HL-60/S4 (cell line): ENCODE results near the gene NAV1.

Experiments
- in situ Hi-C: fragments of 300-500 bp; cut with MboI; formaldehyde crosslinking; loops from 2 replicates; pipeline ENCODE4 v1.14.3; 2022; ENCODE audit warnings: low sequenced_read_pairs

The NAV1 gene

DNA sequence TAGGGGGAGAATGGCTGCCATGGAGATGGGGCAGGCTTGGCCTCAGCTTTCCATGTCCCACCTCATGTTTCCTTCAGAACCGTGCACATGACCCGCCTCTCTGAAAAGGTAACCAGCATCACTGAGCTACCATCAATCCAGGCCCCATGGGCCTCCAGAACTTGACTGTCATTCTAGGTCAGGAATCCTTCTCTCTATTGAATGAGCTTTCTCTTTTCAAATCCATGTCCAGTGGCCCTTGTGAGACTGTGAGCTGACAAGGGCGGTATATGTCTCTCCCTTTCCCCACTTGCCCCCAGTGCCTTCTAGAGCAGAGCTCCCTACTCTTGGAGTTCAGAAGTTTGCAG is 36.4 kb upstream of the NAV1 start:
- in situ Hi-C loops = no loop called here

DNA sequence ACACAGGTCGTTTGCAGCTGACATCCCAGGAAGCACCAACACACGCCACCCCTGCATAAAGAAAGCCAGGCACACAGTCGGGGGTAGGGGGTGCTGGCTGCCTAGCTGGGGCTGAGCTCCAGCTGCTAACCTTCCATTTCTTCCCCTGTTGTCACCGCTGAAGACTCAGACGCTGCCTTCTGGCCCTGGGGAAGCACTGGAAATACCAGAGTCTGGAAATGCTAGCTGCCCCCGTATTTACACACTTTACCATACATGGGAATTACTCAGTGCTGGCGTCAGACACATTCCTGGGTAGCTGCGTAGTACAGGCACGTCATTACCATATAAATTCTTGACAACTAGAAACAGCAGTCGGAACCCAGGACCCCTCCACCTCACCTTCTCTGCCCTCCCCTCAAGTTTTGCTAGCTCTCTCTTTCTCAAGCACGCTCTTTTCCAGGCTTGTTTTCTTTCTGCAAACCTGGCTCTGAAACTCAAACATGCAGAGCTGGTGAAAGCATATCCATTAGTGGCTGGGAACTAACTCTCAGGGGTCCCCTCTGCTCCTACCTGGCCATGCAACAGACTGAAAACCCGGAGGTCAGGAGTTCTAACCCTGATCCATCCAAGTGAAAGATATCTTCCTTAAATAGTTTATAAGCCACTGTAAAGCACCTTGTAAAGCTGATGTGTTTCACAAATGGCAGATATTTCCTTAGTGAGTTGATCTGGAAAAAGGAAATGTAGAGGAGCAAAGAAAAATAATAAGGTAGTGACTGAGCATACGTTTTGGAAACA is 35.3 kb upstream of the NAV1 start:
- in situ Hi-C loops = no loop called here

DNA sequence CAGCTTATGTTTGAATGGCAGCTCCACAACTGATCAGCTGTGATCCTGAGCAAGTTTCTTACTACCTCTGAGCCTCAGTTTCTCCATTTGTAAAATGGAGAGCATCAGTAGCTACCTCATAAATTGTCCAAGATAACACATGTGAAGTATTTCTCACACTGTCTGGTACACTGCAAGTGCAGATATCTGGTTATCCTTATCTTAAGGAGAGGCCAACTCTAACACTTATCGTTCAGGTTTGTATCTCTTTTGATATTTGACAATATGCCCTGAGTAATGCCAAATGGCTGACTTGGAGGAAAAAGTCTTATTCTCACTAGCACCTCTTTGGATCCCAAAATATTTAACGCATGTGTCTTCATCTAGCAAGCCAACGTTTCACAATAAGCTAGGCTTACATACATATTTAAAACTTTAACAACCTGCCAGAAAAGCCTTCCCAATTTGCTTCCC is 34.7 kb upstream of the NAV1 start:
- in situ Hi-C loops = no loop called here

DNA sequence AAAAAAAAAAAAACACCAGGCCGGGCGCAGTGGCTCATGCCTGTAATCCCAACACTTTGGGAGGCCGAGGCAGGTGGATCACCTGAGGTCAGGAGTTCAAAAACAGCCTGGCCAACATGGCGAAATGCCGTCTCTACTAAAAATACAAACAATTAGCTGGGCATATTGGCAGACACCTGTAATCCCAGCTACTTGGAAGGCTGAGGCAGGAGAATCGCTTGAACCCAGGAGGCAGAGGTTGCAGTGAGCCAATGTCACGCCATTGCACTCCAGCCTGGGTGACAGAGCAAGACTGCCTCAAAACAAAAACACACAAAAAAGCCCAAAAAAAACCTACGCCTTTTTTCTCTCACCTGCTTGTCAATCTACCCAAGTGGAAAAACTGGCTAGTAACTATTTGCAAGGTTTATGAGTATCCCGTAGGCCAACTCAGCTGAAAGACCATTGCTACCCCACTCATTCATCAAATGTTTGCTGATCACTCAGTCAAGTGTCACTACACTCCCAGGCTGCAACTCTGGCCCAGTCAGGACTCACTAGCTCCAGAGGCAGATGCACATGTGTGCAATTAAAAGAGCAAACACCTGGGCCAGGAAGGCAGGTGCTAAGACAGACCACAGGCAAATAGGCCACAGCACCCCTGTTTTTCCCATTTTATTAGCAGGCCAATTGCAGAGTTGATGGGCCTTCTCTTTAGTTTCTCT is 34.0 kb upstream of the NAV1 start:
- in situ Hi-C loops = no loop called here

DNA sequence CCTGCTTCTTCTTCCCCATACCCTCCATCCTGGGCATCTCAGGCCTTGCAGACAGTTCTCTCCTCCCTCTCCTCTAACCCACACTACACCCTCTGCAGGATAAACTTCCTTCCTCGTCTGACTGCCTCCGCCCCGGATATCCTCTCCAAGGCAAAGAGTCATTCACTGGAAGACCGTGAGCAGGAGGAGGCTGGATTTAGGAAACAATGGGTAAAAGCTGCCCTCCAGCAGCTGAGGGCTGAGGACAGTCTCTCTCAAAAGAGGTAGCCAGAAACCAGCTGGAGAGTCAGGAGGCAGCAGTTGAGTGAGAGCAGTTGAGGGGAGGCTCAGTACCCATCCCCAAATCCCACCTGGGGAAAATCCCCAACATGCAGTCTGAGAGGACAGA is 33.4 kb upstream of the NAV1 start:
- in situ Hi-C loops = no loop called here

DNA sequence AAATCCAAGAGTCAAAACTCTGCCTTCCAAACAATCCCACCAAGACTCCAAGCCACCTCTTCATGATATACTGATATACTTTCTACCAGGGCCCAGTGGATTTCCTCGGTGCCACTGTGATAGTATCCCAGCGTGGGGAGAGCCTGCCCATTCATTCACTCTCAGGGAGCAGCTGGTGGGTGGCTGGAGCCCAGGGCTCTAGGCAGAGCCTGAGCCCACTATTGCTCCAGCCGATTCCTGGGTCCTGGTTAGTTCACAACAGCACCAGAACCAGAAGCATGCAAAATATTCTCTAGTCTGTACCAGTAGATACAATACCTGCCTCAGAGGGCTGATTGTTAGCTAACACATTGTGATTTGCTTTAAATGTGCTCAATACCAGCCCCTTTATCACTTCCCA is 32.8 kb upstream of the NAV1 start:
- in situ Hi-C loops = no loop called here

DNA sequence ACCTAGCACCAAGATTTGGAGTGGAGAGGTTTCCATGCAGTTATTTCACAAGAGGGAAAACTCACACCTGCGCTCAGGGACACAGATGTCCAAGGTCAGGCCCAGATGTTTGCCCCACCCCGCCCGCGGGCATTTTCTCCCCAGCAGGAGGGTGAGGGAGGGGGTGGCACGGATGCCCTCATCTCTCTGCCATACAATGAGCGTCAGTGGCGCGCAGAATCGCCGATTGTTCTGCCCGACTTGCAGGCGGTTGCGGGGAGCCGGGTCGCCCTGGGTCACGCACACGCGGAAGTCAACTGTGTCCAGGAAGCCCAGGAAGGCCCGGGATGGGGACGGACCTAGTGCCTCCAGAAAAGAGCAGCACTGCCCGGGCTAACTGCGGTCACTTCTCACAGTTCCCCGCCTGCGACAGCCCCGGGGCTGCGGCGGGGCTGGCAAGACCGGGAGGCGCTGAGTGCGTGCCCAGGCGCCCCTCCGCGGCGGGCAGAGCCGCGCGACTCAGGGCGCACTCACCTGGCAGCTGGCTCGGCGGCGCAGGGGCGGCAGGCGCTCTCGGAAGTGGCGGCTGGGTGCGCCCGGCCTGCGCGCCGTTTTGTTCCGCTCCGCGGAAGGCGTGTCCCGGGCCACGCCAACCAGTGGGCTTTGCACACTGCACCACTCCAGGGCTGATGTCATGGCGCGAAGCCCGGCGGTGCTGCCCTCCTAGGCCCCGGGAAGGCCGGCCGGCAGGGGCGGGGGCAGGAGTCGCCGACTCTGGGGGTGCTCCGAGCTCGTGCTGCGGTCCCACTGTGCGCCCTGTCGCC is 32.2 kb upstream of the NAV1 start, which contains the start of gene CSRP1:
TSS of gene CSRP1 (minus strand) at position 567 of the 803 bp plus-strand sequence. CDS start 10,820 bp downstream, outside the sequence.
- in situ Hi-C loops = no loop called here

DNA sequence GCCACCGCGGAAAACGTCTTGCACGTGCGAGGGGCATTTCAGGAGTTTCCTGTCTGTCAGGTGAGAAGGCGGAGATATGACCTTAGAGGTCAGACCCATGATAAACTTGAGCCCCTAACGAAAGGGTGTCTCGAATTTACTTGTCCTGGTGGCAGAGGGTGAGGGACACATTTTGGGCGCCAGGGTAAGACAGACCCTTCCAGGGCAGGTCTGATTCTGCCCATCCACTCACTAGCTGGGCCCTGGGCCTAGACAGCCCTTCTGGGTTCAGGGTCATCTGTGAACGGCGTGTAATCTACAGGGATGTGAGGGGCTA is 31.6 kb upstream of the NAV1 start:
- in situ Hi-C loops = no loop called here

DNA sequence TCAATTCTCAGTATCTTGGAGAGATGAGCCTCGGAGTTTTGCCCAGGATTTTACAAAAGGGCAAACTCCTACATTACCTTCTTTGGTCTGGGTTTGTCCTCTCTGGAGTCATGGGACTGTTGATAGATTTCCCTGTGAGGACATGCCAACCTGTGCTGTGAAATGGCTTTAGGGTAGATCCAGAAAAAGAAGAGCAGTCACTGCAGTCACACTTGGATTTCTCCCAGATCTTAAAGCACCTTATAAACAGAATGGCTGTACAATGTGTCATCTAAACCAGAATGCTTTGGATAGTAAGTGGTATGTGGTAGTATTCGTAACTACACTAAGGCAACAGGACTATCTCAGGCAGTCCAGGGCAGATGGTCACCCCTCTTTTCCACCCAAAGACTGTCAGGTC is 30.1 kb upstream of the NAV1 start:
- in situ Hi-C loops = no loop called here

DNA sequence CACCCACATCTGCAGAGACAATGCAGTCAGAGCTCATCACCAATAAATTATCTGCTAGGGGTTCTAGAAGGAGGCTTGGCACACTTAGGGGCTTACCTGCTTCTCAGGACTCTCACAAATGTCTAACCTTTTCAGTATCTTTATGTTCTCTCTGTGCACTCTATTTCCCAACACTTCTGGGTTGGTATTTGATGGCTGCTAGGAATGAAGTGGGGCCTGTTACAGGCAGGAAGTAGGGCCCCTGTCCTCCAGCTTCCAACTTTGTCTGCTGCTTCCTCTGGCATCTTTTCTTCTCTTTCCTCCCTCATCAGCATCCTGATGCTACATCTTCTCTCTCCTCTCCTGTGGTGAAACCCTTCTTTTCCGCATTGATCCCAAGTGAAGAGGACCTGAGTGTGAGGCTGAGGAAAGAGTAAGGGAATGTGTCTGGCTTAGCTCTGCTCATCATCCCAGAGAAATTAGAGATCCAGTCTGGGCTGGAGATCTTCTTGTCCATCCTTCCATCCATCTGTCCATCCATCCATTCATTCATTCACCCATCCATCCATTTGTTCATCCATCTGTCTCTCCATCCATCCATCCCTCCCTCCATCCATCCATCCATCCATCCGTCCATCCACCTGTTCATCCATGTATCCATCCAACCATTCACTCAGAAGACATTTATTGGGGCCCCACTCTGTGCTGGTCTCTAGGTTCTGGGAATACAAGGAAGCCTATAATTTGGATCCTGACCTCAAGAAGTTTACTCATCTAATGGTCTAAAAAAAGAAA is 29.1 kb upstream of the NAV1 start:
- in situ Hi-C loops = no loop called here

DNA sequence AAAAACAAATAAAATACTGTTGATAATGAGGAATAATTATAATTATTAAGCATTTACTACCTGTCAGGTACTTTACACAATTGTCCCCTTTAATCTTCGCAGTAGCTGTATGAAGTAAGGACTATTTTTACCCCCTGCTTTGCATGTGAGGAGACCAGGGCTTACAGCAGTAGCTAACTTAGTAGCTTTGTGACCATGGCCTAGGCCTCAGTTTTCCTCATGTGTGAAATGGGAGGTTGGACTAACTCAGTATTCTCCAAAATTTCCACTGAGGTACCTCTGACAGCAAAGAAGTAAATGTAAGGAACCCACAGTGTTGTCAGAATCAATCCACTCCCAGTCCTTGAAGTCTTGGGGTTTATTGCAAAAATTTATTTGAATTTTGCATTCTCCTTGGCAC is 28.2 kb upstream of the NAV1 start:
- in situ Hi-C loops = no loop called here

DNA sequence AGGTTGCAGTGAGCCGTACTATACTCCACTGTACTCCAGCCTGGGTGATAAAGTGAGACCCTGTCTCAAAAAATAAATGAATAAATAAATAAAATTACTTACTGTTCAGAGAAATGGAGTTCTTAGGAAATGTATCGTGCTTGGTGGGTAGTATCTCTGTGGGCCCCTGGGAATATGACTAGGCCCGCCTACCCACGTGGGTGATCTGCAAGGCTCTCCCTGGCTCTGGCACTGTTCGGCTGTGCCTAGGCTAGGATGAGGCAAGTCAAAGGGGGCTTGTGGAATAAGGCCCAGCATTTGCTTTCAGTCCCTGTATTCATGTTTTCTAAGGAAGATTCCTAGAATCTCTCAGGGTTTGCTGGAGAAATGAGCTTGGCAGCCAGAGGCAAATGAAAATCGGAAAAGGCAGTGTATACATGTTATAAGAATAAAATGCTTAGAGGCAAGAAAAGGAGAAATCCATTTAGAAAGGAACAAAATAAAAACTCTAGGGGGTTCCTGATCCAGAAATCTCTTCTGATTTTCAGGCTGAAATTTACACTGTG is 27.5 kb upstream of the NAV1 start:
- in situ Hi-C loops = no loop called here

DNA sequence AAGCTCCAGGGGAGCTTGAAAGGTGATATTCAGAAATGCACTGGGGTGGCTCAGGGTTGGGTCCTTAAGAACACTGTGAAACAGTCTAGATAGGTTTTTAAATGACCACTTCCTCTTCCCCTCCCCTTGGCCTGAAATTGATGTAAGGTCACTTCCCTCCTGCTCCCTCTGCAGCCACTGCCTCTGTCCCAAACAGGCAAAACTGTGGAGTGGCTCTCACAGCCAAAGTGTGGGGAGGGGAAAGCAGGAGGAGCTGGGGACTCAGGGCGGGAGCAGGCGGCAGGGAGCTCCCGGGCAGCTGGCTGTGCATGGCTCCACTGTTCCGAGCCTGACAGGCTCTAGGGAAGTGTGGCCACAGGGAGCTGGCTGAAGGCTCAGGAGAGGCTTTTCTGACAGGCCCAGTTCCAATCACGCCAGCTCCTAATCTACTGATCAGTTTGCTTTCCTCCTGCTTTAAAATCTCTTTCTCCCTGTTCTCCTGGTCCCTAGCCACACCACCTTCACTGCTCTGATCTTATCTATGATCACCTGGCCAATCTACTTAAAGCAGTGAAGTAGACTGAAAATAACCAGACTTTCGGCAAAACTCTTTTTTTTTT is 26.9 kb upstream of the NAV1 start:
- in situ Hi-C loops = no loop called here

DNA sequence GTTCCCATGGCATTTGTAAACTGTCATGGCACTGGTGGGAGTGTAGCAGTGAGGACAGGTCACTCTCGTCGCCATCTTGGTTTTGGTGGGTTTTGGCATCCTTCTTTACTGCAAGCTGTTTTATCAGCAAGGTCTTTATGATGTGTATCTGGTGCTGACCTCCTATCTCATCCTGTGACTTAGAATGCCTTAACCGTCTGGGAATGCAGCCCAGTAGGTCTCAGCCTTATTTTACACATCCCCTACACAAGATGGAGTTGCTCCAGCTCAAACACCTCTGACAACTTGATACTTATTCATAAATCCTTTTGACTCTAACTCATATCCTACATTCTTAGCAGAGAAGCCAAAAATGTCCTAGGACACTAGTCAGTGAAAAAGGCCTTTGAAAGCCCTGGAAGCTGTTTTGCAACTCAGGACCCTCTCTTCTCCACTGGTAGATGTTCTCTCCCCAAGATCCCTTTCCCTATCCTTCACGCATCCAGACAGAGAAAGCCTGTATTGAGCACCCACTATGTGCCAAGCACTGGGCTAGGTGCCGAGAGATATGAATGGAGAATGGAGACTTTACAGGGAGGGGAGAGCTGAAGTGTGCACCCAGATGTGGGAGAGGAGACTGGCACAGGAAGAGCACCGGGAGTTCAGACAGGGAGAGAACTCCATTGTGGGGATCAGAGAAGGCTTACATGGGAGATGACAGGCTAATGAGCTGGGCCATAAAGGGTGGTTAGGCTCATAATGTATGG is 25.3 kb upstream of the NAV1 start:
- in situ Hi-C loops = no loop called here

DNA sequence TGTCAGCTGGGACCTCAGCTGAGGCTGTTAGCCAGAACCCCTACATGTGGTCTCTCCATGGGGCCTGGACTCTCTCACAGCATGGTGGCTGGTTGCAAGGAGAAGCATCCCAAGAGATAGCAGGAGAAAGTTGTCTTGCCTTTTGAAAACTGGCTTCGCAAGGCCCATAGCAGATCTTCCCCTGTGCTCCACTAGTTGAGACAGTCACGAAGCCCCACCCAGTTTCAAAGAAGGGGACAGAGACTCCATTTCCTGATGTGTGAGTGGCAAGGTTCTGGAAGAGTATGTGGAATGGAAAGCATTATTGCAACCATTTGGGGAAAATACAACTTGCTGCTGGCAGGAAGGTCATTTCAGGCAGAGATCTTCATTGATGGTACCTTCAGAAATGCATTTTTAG is 24.5 kb upstream of the NAV1 start:
- in situ Hi-C loops = no loop called here

DNA sequence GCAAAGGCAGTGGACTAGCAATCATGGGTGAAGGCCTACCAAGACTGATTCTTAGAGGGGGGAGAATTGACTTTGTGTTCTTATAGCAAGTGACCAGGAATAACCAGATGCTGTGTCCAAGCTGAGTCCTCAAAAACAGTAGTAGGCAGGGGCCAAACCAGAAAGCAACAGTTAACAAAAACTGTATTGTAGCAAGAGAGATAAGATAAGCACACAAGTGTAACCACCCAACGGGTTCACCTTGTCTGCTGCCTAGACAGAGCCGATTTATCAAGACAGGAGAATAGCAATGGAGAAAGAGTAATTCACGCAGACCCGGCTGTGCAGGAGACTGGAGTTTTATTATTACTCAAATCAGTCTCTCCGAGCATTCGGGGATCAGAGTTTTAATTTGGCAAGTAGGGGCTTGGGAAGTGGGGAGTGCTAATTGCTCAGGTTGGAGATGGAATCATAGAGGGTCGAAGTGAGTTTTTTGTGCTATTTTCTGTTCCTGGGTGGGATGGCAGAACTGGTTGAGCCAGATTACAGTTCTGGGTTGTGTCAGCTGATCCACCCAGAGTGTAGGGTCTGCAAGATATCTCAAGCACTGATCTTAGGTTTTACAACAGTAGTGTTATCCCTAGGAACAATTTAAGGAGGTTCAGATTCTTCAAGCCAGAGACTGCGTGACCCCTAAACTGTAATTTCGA is 23.7 kb upstream of the NAV1 start:
- in situ Hi-C loops = no loop called here

DNA sequence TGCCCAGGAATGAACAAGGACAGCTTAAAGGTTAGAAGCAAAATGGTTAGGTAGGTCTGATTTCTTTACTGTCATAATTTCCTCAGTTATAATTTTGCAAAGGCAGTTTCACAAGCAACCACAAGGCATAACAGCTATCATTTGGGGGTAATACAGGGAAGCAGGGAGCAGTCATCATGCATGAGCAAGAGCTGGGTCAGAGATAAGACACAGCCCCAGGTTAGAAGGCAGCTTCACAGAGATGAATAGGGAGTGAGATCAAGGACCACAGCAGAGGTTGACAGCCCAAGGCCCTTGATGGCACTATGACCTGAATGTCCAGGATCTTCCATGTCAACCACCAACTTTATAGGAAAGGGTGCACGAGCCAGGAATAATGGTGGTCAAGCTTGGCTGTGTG is 23.0 kb upstream of the NAV1 start:
- in situ Hi-C loops = no loop called here

DNA sequence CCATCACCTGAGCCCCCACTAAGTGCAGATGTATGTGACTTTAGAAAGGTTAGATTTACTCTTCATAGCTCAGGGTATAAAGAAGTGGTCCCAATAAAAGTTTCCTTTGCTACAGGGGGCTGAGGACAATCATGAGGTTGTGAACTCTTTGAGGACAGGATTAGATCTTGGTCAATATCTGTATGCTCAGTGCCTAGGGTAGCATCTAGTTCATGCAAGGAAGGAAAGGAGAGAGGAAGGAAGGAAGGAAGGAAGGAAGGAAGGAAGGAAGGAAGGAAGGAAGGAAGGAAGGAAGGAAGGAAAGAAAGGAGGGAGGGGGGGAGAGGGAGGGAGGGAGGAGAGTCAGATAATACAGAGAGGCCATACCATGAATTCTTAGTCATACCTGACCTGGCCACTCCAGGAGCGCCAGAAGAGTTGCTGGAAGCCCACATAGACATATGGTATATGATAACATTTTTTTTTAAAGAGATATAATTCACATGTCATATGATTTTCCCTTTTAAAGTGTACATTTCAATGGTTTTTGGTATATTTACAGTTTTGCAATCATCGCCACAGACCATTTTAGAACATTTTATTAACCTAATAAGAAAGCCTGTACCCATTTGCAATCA is 22.3 kb upstream of the NAV1 start:
- in situ Hi-C loops = no loop called here

DNA sequence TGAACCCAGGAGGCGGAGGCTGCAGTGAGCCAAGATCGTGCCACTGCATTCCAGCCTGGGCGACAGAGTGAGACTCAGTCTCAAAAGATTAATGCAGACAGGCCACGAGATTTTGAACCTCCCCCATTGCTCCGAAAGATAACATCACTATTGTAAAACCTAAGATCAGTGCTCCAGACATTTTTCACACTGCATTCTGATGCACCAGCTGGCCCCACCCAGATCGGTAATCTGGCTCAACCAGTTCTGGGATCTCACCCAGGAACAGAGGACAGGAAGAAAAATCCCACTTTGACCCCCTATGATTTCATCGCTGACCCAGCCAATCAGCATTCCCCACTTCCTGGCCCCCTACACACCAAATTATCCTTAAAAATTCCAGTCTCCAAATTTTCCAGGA is 21.3 kb upstream of the NAV1 start:
- in situ Hi-C loops = no loop called here
